ENCODE measurements around the gene PDE4B. TPM values are rescaled to one million over a fixed set of nuclear protein-coding genes. Genes with fewer than 3 reads are reported as not detected.

The PDE4B gene
- total and polyA plus RNA-seq, 10 of the 15 experiments (the other 5 are each of a cell fraction or from before 2014, with no cell fraction given) = 3.0 to 13.2 (median 5.7) TPM

- Histone ChIP-seq H3K79me2 (ENCODE audit: control insufficient read depth, insufficient read depth, low read length) (no peaks in the 10 kb centered on the region), H3K9ac (ENCODE audit: control insufficient read depth, insufficient read depth, low read length) (no peak overlapping the region), H3K27ac (ENCODE audit: control insufficient read depth, insufficient read depth) (no peak overlapping the region), H4K20me1 (ENCODE audit: control insufficient read depth, insufficient read depth) (no peaks in the 10 kb centered on the region), H3K4me2 (ENCODE audit: control insufficient read depth, insufficient read depth) (no peak overlapping the region), H3K27me3 (replicated peaks in 1 of 2; ENCODE audit: control insufficient read depth in 2 of 2, insufficient read depth in 2 of 2, low read length in 1 of 2) (no peaks in the 10 kb centered on the region), H3K36me3 (ENCODE audit: control insufficient read depth in 2 of 2, insufficient read depth in 2 of 2, low read length in 1 of 2) (no peaks in the 10 kb centered on the region), H2AFZ (ENCODE audit: control insufficient read depth, low read depth, low read length) (no peak overlapping the region), H3K4me1 (ENCODE audit: control insufficient read depth, insufficient read depth, low read length) (no peaks in the 10 kb centered on the region), H3K9me3 (replicated peaks; ENCODE audit: control insufficient read depth, insufficient read depth, low read length) (no peaks in the 10 kb centered on the region), H3K4me3 (no peak overlapping the region)
- WGBS (ENCODE audit: insufficient coverage, insufficient replicate concordance, low lambda C conversion rate, missing lambda C conversion rate) = 0% methylated on average over 1 of the region's 1 CpG
- DNase-seq (ENCODE audit: low read depth, low spot score) (no peak), FAIRE-seq (no peak), ATAC-seq (no peak)
- ChIA-PET POLR2A (no interaction called here), SMC1A (ENCODE audit: uncharacterized antibody, unreplicated experiment) (interaction anchor here (1.4 to 1.9 kb wide), 2 partner anchors 268 to 269 kb away, joined by 3 to 7 read pairs; no protein-coding TSS in a partner anchor), CTCF (interaction anchor here (0.6 to 1.4 kb wide), 2 partner anchors 66 to 1467 kb away, joined by 3 read pairs; no protein-coding TSS in a partner anchor), RAD21 (ENCODE audit: unreplicated experiment) (no interaction called here)
- BruUV-seq (replicated peaks) = no TSS peak
- TF ChIP-seq IKZF2 (IDR thresholded peaks at IDR 0.05) (no peak), CUX1 (IDR thresholded peaks at IDR 0.05; ENCODE audit: insufficient replicate concordance, low read depth, low read length) (no peak), KDM1A (IDR thresholded peaks at IDR 0.05; ENCODE audit: borderline replicate concordance) (no peak), STAT1 (conservative IDR thresholded peaks at IDR 0.05) (no peak), EP300 (IDR thresholded peaks at IDR 0.05; ENCODE audit: borderline replicate concordance in 1 of 2, control insufficient read depth in 1 of 2, low read depth in 2 of 2, low read length in 2 of 2) (no peak), ZNF622 (IDR thresholded peaks at IDR 0.05) (no peak), RBBP5 (conservative IDR thresholded peaks at IDR 0.05) (no peak), CBFB (IDR thresholded peaks at IDR 0.05; ENCODE audit: low read depth) (no peak), NR2C2 (IDR thresholded peaks at IDR 0.05; ENCODE audit: borderline replicate concordance, control insufficient read depth, insufficient read length, low read depth) (no peak), RFX5 (IDR thresholded peaks at IDR 0.05; ENCODE audit: low read depth, low read length) (no peak), NFIC (IDR thresholded peaks at IDR 0.05; ENCODE audit: low read depth, low read length) (no peak), SMC3 (IDR thresholded peaks at IDR 0.05; ENCODE audit: borderline replicate concordance, low read length) (no peak)
- intact Hi-C loops (cut with micrococcal nuclease; ENCODE audit: unreplicated experiment) (no loop called here), in situ Hi-C loops (cut with MboI) (no loop called here)
Observed at GRCh38 chr1:66176832-66177231, 384.1 kb downstream of the PDE4B start.

Data from GM12878 (cell line).